ENCODE measurements around the gene EFCAB11.

DNA sequence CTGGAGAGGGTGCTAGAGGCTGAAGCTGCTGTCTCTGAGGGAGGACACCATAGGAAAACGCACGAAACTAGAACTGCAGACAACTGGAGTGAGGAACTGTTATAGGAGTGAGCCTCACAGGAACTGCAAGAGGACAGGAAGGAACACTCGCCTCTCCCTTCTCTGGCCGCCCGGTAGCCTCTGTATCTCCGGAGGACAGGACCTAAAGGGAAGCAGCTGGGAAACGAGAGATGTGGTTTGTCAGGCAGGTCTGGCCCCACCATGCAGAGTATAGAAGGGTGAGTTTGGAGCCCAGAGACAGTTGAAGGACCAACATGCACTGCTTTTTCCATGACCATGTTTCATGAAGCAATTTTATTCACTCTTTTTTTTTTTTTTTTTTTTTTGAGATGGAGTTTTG is 127.3 kb downstream of the EFCAB11 start:
- TF ChIP-seq, protein P1, sequence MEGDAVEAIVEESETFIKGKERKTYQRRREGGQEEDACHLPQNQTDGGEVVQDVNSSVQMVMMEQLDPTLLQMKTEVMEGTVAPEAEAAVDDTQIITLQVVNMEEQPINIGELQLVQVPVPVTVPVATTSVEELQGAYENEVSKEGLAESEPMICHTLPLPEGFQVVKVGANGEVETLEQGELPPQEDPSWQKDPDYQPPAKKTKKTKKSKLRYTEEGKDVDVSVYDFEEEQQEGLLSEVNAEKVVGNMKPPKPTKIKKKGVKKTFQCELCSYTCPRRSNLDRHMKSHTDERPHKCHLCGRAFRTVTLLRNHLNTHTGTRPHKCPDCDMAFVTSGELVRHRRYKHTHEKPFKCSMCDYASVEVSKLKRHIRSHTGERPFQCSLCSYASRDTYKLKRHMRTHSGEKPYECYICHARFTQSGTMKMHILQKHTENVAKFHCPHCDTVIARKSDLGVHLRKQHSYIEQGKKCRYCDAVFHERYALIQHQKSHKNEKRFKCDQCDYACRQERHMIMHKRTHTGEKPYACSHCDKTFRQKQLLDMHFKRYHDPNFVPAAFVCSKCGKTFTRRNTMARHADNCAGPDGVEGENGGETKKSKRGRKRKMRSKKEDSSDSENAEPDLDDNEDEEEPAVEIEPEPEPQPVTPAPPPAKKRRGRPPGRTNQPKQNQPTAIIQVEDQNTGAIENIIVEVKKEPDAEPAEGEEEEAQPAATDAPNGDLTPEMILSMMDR (IDR thresholded peaks at IDR 0.05) = no peak
- TF ChIP-seq POLR2AphosphoS5 (IDR thresholded peaks at IDR 0.05) = no peak
- TF ChIP-seq POLR2A (IDR thresholded peaks at IDR 0.05) = no peak
- no peak for TF ChIP-seq EP300 (IDR thresholded peaks at IDR 0.05)

All from gastroesophageal sphincter (tissue), 3 donors.